ENCODE measurements around the gene DNAI1.

DNAI1 gene

GRCh38 chr9:34440017-34440416, 18.6 kb upstream of the DNAI1 start:
- Histone ChIP-seq H3K9ac (ENCODE audit: low read length) (no peak overlapping the region), H3K27ac (ENCODE audit: low read depth, low read length, poor library complexity, severe bottlenecking) (no peak overlapping the region), H4K20me1 (ENCODE audit: insufficient read depth, low read length) (no peaks in the 10 kb centered on the region), H3K36me3 (ENCODE audit: insufficient read depth, low read length) (no peaks in the 10 kb centered on the region), H3K4me2 (ENCODE audit: low read length) (no peak overlapping the region), H3F3A (ENCODE audit: insufficient read depth, low read length) (no peaks in the 10 kb centered on the region), H3K27me3 (ENCODE audit: insufficient read depth, low read length) (no peaks in the 10 kb centered on the region), H2AFZ (ENCODE audit: low read length) (no peak overlapping the region), H3K4me3 (ENCODE audit: low read depth, low read length, poor library complexity, severe bottlenecking) (no peak overlapping the region), H3K79me2 (ENCODE audit: insufficient read depth, low read length) (no peaks in the 10 kb centered on the region), H3K9me3 (ENCODE audit: low read length) (no peaks in the 10 kb centered on the region), H3K4me1 (ENCODE audit: insufficient read depth, low read length, severe bottlenecking) (no peaks in the 10 kb centered on the region), H3K9me2 (ENCODE audit: low read depth, low read length) (no peaks in the 10 kb centered on the region)
- TF ChIP-seq CTCF (IDR thresholded peaks at IDR 0.05; ENCODE audit: low read length) = no peak
- no peak for TF ChIP-seq EZH2 (IDR thresholded peaks at IDR 0.05; ENCODE audit: borderline replicate concordance, low read length)

GRCh38 chr9:34442770-34443169, 15.8 kb upstream of the DNAI1 start:
- H3K4me1 ChIP-seq (ENCODE audit: insufficient read depth, low read length, severe bottlenecking) = no peaks in the 10 kb centered on the region
- no peak overlapping the region for H3K4me2 ChIP-seq (ENCODE audit: low read length)
- no peaks in the 10 kb centered on the region for H3K36me3 ChIP-seq (ENCODE audit: insufficient read depth, low read length)
- no peaks in the 10 kb centered on the region for H3K79me2 ChIP-seq (ENCODE audit: insufficient read depth, low read length)
- no peak overlapping the region for H3K27ac ChIP-seq (ENCODE audit: low read depth, low read length, poor library complexity, severe bottlenecking)
- no peaks in the 10 kb centered on the region for H3K9me3 ChIP-seq (ENCODE audit: low read length)
- H3F3A ChIP-seq (ENCODE audit: insufficient read depth, low read length) = no peaks in the 10 kb centered on the region
- H4K20me1 ChIP-seq (ENCODE audit: insufficient read depth, low read length) = no peaks in the 10 kb centered on the region
- no peak overlapping the region for H3K4me3 ChIP-seq (ENCODE audit: low read depth, low read length, poor library complexity, severe bottlenecking)
- no peaks in the 10 kb centered on the region for H3K27me3 ChIP-seq (ENCODE audit: insufficient read depth, low read length)
- H2AFZ ChIP-seq (ENCODE audit: low read length) = no peak overlapping the region
- H3K9ac ChIP-seq (ENCODE audit: low read length) = no peak overlapping the region
- TF ChIP-seq CTCF (IDR thresholded peaks at IDR 0.05; ENCODE audit: low read length) = no peak
- no peak for TF ChIP-seq EZH2 (IDR thresholded peaks at IDR 0.05; ENCODE audit: borderline replicate concordance, low read length)
- no peaks in the 10 kb centered on the region for H3K9me2 ChIP-seq (ENCODE audit: low read depth, low read length)

- Histone ChIP-seq H2AFZ (ENCODE audit: low read length) (no peak overlapping the region), H3K9me2 (ENCODE audit: low read depth, low read length) (no peaks in the 10 kb centered on the region), H3K4me1 (ENCODE audit: insufficient read depth, low read length, severe bottlenecking) (no peaks in the 10 kb centered on the region), H3K4me3 (ENCODE audit: low read depth, low read length, poor library complexity, severe bottlenecking) (no peak overlapping the region), H4K20me1 (ENCODE audit: insufficient read depth, low read length) (no peaks in the 10 kb centered on the region), H3K36me3 (ENCODE audit: insufficient read depth, low read length) (no peaks in the 10 kb centered on the region), H3K79me2 (ENCODE audit: insufficient read depth, low read length) (no peaks in the 10 kb centered on the region), H3K9ac (ENCODE audit: low read length) (no peak overlapping the region), H3K9me3 (ENCODE audit: low read length) (no peaks in the 10 kb centered on the region), H3K27me3 (ENCODE audit: insufficient read depth, low read length) (no peaks in the 10 kb centered on the region), H3F3A (ENCODE audit: insufficient read depth, low read length) (no peaks in the 10 kb centered on the region), H3K27ac (ENCODE audit: low read depth, low read length, poor library complexity, severe bottlenecking) (no peak overlapping the region), H3K4me2 (ENCODE audit: low read length) (no peak overlapping the region)
- TF ChIP-seq EZH2 (IDR thresholded peaks at IDR 0.05; ENCODE audit: borderline replicate concordance, low read length) (no peak), CTCF (IDR thresholded peaks at IDR 0.05; ENCODE audit: low read length) (no peak)
These were observed 15.1 kb upstream of the DNAI1 start for GRCh38 chr9:34443533-34443932.

Measured in OCI-LY1 (cell line).